C4-2B (cell line): ENCODE measurements around the gene GBGT1.

Experiments used
- H3K27ac ChIP-seq: fragments of 450-650 bp; 2 replicates; pipeline ENCODE4 v1.5.1; 2017
- ZFX ChIP-seq: fragments of 450-650 bp; IDR thresholded peaks from 2 replicates; pipeline ENCODE4 v1.6.1; 2017
- TF ChIP-seq, protein P1 (sequence below): fragments of 450-650 bp; conservative IDR thresholded peaks from 2 replicates; pipeline ENCODE4 v1.5.1; 2017; ENCODE audit warnings: mild to moderate bottlenecking

Gene GBGT1

DNA sequence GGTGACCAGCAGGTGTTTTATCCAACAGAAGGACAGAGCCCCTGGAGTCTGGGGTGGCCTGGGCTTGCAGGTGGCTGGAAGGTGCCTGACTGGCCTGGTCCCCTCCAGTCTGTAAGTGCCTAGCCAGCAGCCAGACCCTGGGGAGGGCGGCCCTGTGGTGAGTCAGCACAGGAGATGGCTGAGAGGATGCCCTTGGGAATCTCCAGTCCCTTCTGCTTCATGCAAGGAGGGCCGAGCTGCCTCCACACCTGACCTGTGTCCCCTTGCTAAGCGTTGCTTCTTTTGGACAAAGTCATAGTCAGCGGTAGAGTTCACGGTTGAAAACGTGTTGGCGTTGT, 25.1 kb upstream of the GBGT1 start:
- TF ChIP-seq ZFX: no peak
- TF ChIP-seq, protein P1, sequence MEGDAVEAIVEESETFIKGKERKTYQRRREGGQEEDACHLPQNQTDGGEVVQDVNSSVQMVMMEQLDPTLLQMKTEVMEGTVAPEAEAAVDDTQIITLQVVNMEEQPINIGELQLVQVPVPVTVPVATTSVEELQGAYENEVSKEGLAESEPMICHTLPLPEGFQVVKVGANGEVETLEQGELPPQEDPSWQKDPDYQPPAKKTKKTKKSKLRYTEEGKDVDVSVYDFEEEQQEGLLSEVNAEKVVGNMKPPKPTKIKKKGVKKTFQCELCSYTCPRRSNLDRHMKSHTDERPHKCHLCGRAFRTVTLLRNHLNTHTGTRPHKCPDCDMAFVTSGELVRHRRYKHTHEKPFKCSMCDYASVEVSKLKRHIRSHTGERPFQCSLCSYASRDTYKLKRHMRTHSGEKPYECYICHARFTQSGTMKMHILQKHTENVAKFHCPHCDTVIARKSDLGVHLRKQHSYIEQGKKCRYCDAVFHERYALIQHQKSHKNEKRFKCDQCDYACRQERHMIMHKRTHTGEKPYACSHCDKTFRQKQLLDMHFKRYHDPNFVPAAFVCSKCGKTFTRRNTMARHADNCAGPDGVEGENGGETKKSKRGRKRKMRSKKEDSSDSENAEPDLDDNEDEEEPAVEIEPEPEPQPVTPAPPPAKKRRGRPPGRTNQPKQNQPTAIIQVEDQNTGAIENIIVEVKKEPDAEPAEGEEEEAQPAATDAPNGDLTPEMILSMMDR: no peak
- H3K27ac ChIP-seq: no peak overlapping the region

DNA sequence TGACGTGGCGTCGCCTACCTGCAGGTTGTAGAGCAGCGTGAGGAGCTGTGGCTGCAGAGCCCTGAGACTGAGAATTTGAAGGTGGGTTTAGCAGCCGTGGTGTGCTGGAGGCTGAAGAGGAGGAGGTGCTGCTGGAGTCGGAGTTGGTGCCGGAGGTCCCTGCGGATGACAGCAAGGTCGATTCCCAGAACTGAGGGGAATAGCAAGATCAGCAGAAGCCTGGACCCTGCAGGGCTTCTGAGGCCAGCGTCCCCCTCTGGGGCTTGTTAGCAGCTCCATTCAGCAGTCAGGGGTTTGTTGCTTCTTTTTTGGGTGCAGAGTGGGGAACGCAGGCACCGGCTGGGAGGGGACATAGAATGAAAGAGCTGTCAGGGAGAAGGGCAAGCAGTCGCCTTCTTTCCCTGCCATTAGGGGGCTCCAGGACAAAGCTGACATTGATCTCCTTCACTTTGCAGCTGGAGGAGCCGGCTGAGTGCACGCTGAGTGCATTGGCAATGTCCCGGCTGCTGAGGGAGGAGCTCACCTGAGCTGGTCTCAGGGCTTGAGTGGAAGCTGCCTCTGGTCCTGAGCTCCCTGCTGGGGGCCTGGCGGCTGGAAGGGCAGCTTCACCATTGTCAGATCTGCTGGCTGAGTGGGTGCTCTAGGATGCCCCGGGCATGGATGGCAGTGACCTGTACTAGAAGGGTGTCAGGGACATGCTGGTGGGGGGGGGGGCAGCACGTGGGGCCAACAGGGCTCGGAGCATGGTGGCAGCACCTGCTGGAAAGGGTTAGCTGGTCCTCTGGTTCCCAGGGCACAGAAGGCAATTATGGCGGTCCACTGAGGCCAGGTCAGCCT, 24.5 kb upstream of the GBGT1 start:
- no peak overlapping the region for H3K27ac ChIP-seq
- TF ChIP-seq, protein P1: peak; percentile 28
- no peak for TF ChIP-seq ZFX

DNA sequence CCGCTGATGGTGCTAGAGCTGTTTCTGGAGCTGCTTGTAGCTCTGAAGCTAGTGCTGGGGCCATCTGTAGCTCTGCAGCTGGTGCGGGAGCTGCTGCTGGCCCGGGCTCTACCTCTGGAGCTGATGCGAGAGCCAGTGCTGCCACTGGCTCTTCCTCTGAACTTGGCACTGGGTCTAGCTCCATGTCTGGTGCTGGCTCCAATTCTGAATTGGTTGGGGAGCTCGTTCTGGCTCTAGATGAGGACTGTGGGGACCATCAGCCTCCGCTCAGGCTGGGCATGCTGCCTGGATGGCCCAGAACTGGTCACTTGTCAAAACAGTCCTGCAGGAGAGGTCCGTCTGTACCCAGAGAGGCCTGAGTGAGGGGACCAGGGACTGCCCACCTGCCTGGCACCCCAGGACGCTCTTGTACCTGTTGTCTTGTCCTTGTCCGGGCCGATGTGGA, 23.9 kb upstream of the GBGT1 start:
- TF ChIP-seq, protein P1: no peak
- TF ChIP-seq ZFX: no peak
- no peak overlapping the region for H3K27ac ChIP-seq

DNA sequence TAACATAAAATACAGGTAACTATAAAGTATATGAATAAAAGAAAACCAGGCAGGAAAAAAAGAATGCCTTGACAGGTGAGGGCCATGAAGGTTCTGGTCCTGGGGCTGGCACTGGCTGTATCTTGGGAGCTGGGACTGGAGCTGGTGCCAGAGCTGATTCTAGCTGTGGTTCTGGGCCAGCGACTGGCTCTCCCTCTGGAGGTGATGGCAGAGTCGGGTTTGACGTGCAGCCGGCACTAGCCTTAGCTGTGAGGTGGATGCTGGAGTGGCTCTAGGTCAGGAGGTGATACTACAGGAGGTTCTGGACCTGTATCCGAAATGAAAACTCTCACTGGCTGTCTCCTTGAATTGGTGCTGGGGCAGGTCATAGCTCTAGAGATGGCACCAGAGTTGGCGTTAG, 23.0 kb upstream of the GBGT1 start:
- TF ChIP-seq, protein P1: no peak
- no peak for TF ChIP-seq ZFX
- no peak overlapping the region for H3K27ac ChIP-seq

DNA sequence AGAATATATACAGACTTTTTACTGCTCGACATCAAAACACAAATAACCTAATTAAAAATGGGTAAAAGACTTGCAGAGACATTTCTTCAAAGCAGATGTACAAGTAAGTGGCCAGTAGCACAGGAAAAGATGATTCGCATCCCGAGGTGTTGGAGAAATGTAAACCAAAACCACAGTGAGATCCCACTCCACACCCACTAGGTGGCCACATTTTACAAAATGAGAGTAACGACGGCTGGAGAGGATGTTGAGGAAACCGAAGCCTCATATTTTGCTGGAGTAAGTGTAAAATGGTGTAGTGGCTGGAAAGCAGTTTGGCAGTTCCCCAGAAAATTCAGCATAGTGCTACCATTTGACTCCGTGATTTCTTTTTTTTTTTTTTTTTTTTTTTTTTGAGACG, 21.3 kb upstream of the GBGT1 start:
- TF ChIP-seq, protein P1: peak; percentile 43
- TF ChIP-seq ZFX: no peak
- no peak overlapping the region for H3K27ac ChIP-seq

DNA sequence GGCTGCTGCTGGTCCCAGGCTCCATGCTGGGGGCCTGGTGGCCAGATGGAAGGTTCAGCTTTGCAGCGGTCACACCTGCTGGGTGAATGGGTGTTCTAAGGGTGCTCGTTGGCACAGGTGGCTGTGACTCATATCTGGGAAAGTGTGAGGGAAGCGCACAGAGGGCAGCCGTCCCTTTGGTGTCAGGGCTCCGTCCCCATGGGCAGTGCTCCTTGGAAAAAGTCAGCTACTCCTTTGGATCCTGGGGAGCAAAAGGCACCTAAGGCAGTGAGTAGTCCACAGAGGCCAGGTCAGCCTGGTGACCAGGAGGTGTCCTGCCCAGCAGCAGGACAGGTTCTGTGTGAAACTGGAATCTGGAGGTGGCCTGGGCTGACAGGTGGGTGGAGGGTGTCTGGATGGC, 18.4 kb upstream of the GBGT1 start:
- no peak overlapping the region for H3K27ac ChIP-seq
- TF ChIP-seq ZFX: no peak
- TF ChIP-seq, protein P1: no peak

DNA sequence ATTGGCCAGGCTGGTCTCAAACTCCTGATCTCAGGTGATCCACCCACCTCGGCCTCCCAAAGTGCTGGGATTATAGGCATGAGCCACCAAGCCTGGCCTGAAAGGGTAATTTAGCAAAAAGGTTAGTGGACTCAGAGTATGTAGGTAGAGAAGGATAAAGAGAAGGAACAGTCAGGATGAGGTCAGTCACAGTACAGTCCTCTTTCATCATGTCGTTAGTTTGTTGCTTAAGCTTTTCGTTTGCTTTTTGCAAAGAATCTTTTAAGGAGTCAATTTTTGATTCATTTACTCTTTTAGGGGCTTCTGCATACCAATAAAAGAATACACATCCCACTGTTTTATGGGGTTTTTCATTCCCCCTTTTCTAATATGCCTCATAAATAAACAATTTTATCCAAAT, 17.8 kb upstream of the GBGT1 start:
- TF ChIP-seq ZFX: no peak
- TF ChIP-seq, protein P1: no peak
- H3K27ac ChIP-seq: no peak overlapping the region
